Sigmoid colon (tissue), 7 donors: Measurements from ENCODE around the gene KIF12. TPM values are rescaled to one million over a fixed set of nuclear protein-coding genes. Genes with fewer than 3 reads are reported as not detected.

Source experiments
- DNase-seq: peaks from one replicate; pipeline ENCODE4 v3.0.0-alpha.2; 2019
- H3K27ac ChIP-seq, 4 donors: fragments of 200-600 bp; sonication (generic); one replicate each; pipeline ENCODE4 v1.5.1; 2016 to 2019; ENCODE audit warnings: mild to moderate bottlenecking in 1 of 4
- H3K27me3 ChIP-seq, 3 donors: fragments of 200-600 bp; sonication (generic); one replicate each; pipeline ENCODE4 v1.5.1; 2019; ENCODE audit warnings: mild to moderate bottlenecking in 1 of 3
- H3K36me3 ChIP-seq, 4 donors: fragments of 200-600 bp; sonication (generic); one replicate each; pipeline ENCODE4 v1.5.1; 2016 to 2019
- H3K4me1 ChIP-seq, 4 donors: fragments of 200-600 bp; sonication (generic); one replicate each; pipeline ENCODE4 v1.5.1; 2017 to 2019
- H3K4me3 ChIP-seq, 4 donors: fragments of 200-600 bp; sonication (generic); one replicate each; pipeline ENCODE4 v1.5.1; 2017 to 2019; ENCODE audit warnings: mild to moderate bottlenecking in 2 of 4, moderate library complexity in 1 of 4
- H3K9me3 ChIP-seq, 4 donors: fragments of 200-600 bp in 3 of 4; sonication (generic) in 3 of 4; one replicate each; pipeline versions ENCODE4 v1.5.1 to v1.6.1; 2013 to 2019
- CTCF ChIP-seq, 4 experiments: fragments of 450-650 bp in 3 of 4; fragments of 200-600 bp in 1 of 4; IDR thresholded peaks; one replicate each; pipeline ENCODE4 v1.5.1; 2016 to 2019; ENCODE audit warnings: antibody characterized with exemption in 4 of 4, mild to moderate bottlenecking in 3 of 4, moderate library complexity in 2 of 4
- EP300 ChIP-seq, 4 donors: sonication (generic); formaldehyde crosslinking; IDR thresholded peaks; one replicate each; pipeline ENCODE4 v1.6.1; 2017; ENCODE audit warnings: antibody characterized with exemption in 4 of 4
- POLR2A ChIP-seq, 2 donors: fragments of 450-650 bp; IDR thresholded peaks; one replicate each; pipeline ENCODE4 v1.6.1; 2016; ENCODE audit warnings: antibody characterized with exemption in 2 of 2, mild to moderate bottlenecking in 2 of 2, moderate library complexity in 2 of 2
- POLR2AphosphoS5 ChIP-seq, 4 donors: sonication (generic); formaldehyde crosslinking; IDR thresholded peaks; one replicate each; pipeline ENCODE4 v1.6.1; 2017; ENCODE audit warnings: antibody characterized with exemption in 4 of 4
- WGBS, 2 donors: extraction: QIAGEN DNeasy Blood & Tissue Kit; methylation state at CpG; one replicate each; pipeline ENCODE4 v1.1.7; 2013; 5-methylcytosine and 5-hydroxymethylcytosine counted together
- intact Hi-C: fragments of 100-400 bp; cut with DNase I; formaldehyde crosslinking; loops from one replicate; pipeline ENCODE4 v1.15.1; 2023
- polyA plus RNA-seq, 3 donors: library from polyadenylated mRNA; stranded (reverse); fragments of 200-250 nt; gene quantifications; one replicate each; pipeline ENCODE4 v1.2.3, GENCODE V29; 2013
- total RNA-seq, 4 donors: library from RNA; depleted of rRNA; stranded (reverse); fragments of >200 nt; gene quantifications; one replicate each; pipeline ENCODE4 v1.1.0, GENCODE V29; 2016
- donor health status: healthy with polysubstance abuse.
- donor health status: Bipolar disorder and iron deficiency.
- donor health status: healthy.

Gene KIF12
- total and polyA plus RNA-seq, 7 donors, result 1.4 to 6.9 (median 3.7) TPM; not detected in 3

- TF ChIP-seq POLR2AphosphoS5 (IDR thresholded peaks at IDR 0.05) (no peak), CTCF (IDR thresholded peaks at IDR 0.05) (no peak), POLR2A (IDR thresholded peaks at IDR 0.05) (no peak), EP300 (IDR thresholded peaks at IDR 0.05) (no peak)
- Histone ChIP-seq H3K4me3 (no peak overlapping the region), H3K27me3 (no peaks in the 10 kb centered on the region), H3K27ac (no peak overlapping the region), H3K9me3 (no peaks in the 10 kb centered on the region), H3K36me3 (no peaks in the 10 kb centered on the region), H3K4me1 (peaks cover 0 to 5% (median 3%) of the 10 kb centered on the region in 4 donors)
- 55 to 62% methylated on average over 7 of the region's 7 CpGs for WGBS, 2 donors
- intact Hi-C loops, result no loop called here
- DNase-seq, result no peak
These were observed 21.8 kb downstream of the KIF12 start for GRCh38 chr9:114077162-114077837.

- DNase-seq, result peak; percentile 52
- intact Hi-C loops, result no loop called here
- H3K27ac ChIP-seq, result no peak overlapping the region
- no peaks in the 10 kb centered on the region for H3K9me3 ChIP-seq
- WGBS, 2 donors, result 82 to 83% methylated on average over 14 of the region's 14 CpGs
- TF ChIP-seq POLR2AphosphoS5 (IDR thresholded peaks at IDR 0.05) (no peak), CTCF (IDR thresholded peaks at IDR 0.05) (no peak), EP300 (IDR thresholded peaks at IDR 0.05) (no peak), POLR2A (IDR thresholded peaks at IDR 0.05) (no peak)
- H3K27me3 ChIP-seq, result no peaks in the 10 kb centered on the region
- H3K4me1 ChIP-seq, result peaks cover 0 to 10% (median 8%) of the 10 kb centered on the region in 4 donors
- no peaks in the 10 kb centered on the region for H3K36me3 ChIP-seq
- no peak overlapping the region for H3K4me3 ChIP-seq
These were observed 22.6 kb downstream of the KIF12 start for GRCh38 chr9:114076237-114077161.

- no peak overlapping the region for H3K27ac ChIP-seq
- H3K9me3 ChIP-seq, result no peaks in the 10 kb centered on the region
- DNase-seq, result no peak
- intact Hi-C loops, result no loop called here
- 71 to 79% methylated on average over 4 of the region's 4 CpGs for WGBS, 2 donors
- no peak for TF ChIP-seq CTCF (IDR thresholded peaks at IDR 0.05)
- H3K27me3 ChIP-seq, result no peaks in the 10 kb centered on the region
- no peaks in the 10 kb centered on the region for H3K36me3 ChIP-seq
- H3K4me1 ChIP-seq, result peaks cover 0 to 10% (median 8%) of the 10 kb centered on the region in 4 donors
- no peak overlapping the region for H3K4me3 ChIP-seq
These were observed 23.5 kb downstream of the KIF12 start for GRCh38 chr9:114075602-114076001.

- H3K27ac ChIP-seq, result no peak overlapping the region
- H3K9me3 ChIP-seq, result no peaks in the 10 kb centered on the region
- H3K36me3 ChIP-seq, result no peaks in the 10 kb centered on the region
- no peak overlapping the region for H3K4me3 ChIP-seq
- no peaks in the 10 kb centered on the region for H3K27me3 ChIP-seq
- DNase-seq, result peak; percentile 75
- peaks cover 0 to 10% (median 8%) of the 10 kb centered on the region in 4 donors for H3K4me1 ChIP-seq
- peak in 2 of 4 donors; percentile 20 to 28 for TF ChIP-seq POLR2AphosphoS5 (IDR thresholded peaks at IDR 0.05)
- TF ChIP-seq CTCF (IDR thresholded peaks at IDR 0.05), result no peak
- WGBS, 2 donors, result 47 to 69% methylated on average over 14 of the region's 14 CpGs
- intact Hi-C loops, result no loop called here
These were observed 26.6 kb downstream of the KIF12 start for GRCh38 chr9:114072184-114073140.
